Bronchial epithelial cell (primary cell): ENCODE measurements around the gene CD1C. TPM values are rescaled to one million over a fixed set of nuclear protein-coding genes. Genes with fewer than 3 reads are reported as not detected.
"Not testable (repeated sequence)": the region's sequence is repeated elsewhere in the genome, so short reads cannot be mapped to it uniquely, and the experiment has no call there.

Experiments
- DNase-seq: peaks from one replicate; pipeline ENCODE4 v3.0.0-alpha.2; 2010; ENCODE audit warnings: low read depth
- FAIRE-seq: peaks from 2 replicates; lab custom pipeline; 2011; peaks lifted over from hg19 to GRCh38; lab: Jason Lieb, UNC
- H3K27me3 ChIP-seq: 2 replicates; pipeline ENCODE4 v1.5.1; 2011; ENCODE audit warnings: low read length; ENCODE audit not compliant: control insufficient read depth, insufficient read depth
- H3K36me3 ChIP-seq: 2 replicates; pipeline ENCODE4 v1.5.1; 2011; ENCODE audit warnings: low read length; ENCODE audit not compliant: control insufficient read depth, insufficient read depth
- H3K4me3 ChIP-seq: 2 replicates; pipeline ENCODE4 v1.5.1; 2011; ENCODE audit warnings: mild to moderate bottlenecking, low read depth, low read length, control low read depth
- CTCF ChIP-seq: IDR thresholded peaks from 2 replicates; pipeline ENCODE4 v1.5.1; 2011; ENCODE audit warnings: mild to moderate bottlenecking, moderate library complexity, low read length, control low read depth, inconsistent platforms; ENCODE audit not compliant: insufficient read depth, severe bottlenecking
- total RNA-seq: library from RNA; depleted of rRNA; stranded (reverse); fragments of >200 nt; gene quantifications from 2 replicates; pipeline ENCODE4 v1.2.1, GENCODE V29; 2014

The CD1C gene
- total RNA-seq, 1 donor from 2014 or later: not detected

- DNase-seq: no peak
- no peaks in the 10 kb centered on the region for H3K36me3 ChIP-seq
- H3K27me3 ChIP-seq: peaks cover 3% of the 10 kb centered on the region
- H3K4me3 ChIP-seq: no peak overlapping the region
- FAIRE-seq: no peak
- TF ChIP-seq CTCF: no peak
Observed at GRCh38 chr1:158255656-158256055, 34.1 kb upstream of the CD1C start.

- not testable (repeated sequence) for H3K27me3 ChIP-seq, H3K36me3 ChIP-seq, DNase-seq, FAIRE-seq, H3K4me3 ChIP-seq
Observed at GRCh38 chr1:158256747-158257146, 33.0 kb upstream of the CD1C start.

- H3K4me3 ChIP-seq: no peak overlapping the region
- FAIRE-seq (no peak), DNase-seq (no peak)
- peaks cover 3% of the 10 kb centered on the region for H3K27me3 ChIP-seq
- H3K36me3 ChIP-seq: no peaks in the 10 kb centered on the region
- no peak for TF ChIP-seq CTCF
Observed at GRCh38 chr1:158257888-158258287, 31.8 kb upstream of the CD1C start.

GRCh38 chr1:158259117-158259516, 30.6 kb upstream of the CD1C start:
- no peak overlapping the region for H3K4me3 ChIP-seq
- TF ChIP-seq CTCF: no peak
- peaks cover 3% of the 10 kb centered on the region for H3K27me3 ChIP-seq
- DNase-seq (no peak), FAIRE-seq (no peak)
- H3K36me3 ChIP-seq: no peaks in the 10 kb centered on the region

- no peak for FAIRE-seq
- Histone ChIP-seq H3K36me3 (no peaks in the 10 kb centered on the region), H3K4me3 (no peak overlapping the region), H3K27me3 (no peaks in the 10 kb centered on the region)
- no peak for DNase-seq
- no peak for TF ChIP-seq CTCF
Observed at GRCh38 chr1:158272681-158273080, 17.0 kb upstream of the CD1C start.

GRCh38 chr1:158274797-158275196, 14.9 kb upstream of the CD1C start:
- Histone ChIP-seq H3K36me3 (no peaks in the 10 kb centered on the region), H3K4me3 (no peak overlapping the region), H3K27me3 (no peaks in the 10 kb centered on the region)
- FAIRE-seq: no peak
- no peak for DNase-seq
- no peak for TF ChIP-seq CTCF

GRCh38 chr1:158282421-158282820, 7.3 kb upstream of the CD1C start:
- H3K36me3 ChIP-seq, FAIRE-seq, H3K27me3 ChIP-seq, H3K4me3 ChIP-seq, DNase-seq: not testable (repeated sequence)
